Gastroesophageal sphincter (tissue), 3 donors: ENCODE measurements around the gene WDR90.

ENCODE experiments used
- CTCF ChIP-seq, 4 experiments: fragments of 200-600 bp in 2 of 4; fragments of 450-650 bp in 2 of 4; sonication (generic) in 1 of 4; IDR thresholded peaks; one replicate each; pipeline ENCODE4 v1.5.1; 2017 to 2019; ENCODE audit warnings: antibody characterized with exemption in 4 of 4, mild to moderate bottlenecking in 2 of 4, moderate library complexity in 2 of 4
- POLR2A ChIP-seq, 2 donors: fragments of 450-650 bp; IDR thresholded peaks; one replicate each; pipeline ENCODE4 v1.6.1; 2017; ENCODE audit warnings: antibody characterized with exemption in 2 of 2, mild to moderate bottlenecking in 2 of 2, moderate library complexity in 1 of 2

- TF ChIP-seq CTCF (IDR thresholded peaks at IDR 0.05): no peak
- no peak for TF ChIP-seq POLR2A (IDR thresholded peaks at IDR 0.05)
These were observed 17.3 kb upstream of the WDR90 start for GRCh38 chr16:631808-632358.
